Measurements from ENCODE around the gene HAUS3.
"Not testable (repeated sequence)": the region's sequence is repeated elsewhere in the genome, so short reads cannot be mapped to it uniquely, and the experiment has no call there.

Gene HAUS3

GRCh38 chr4:2275546-2276251 lies 33.8 kb upstream of the HAUS3 start:
- DNase-seq, result no peak

DNA sequence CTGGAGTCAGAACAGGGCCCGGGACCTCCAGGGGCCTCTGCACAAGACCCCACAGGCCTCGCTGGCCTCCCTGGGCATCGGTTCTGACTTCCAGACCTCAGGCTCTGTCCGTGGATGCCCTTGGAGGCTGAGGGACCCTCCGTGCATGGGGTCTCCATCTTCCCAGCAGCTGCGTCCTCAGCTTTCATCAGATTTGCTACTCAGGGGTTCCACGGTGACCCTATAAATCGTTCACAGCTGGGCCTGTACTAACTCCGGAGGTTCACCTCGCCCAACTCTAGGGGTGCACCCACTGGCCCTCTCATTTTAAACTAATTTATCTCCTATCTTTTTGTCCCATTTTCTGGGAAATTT lies 33.1 kb upstream of the HAUS3 start:
- not testable (repeated sequence) for DNase-seq

DNA sequence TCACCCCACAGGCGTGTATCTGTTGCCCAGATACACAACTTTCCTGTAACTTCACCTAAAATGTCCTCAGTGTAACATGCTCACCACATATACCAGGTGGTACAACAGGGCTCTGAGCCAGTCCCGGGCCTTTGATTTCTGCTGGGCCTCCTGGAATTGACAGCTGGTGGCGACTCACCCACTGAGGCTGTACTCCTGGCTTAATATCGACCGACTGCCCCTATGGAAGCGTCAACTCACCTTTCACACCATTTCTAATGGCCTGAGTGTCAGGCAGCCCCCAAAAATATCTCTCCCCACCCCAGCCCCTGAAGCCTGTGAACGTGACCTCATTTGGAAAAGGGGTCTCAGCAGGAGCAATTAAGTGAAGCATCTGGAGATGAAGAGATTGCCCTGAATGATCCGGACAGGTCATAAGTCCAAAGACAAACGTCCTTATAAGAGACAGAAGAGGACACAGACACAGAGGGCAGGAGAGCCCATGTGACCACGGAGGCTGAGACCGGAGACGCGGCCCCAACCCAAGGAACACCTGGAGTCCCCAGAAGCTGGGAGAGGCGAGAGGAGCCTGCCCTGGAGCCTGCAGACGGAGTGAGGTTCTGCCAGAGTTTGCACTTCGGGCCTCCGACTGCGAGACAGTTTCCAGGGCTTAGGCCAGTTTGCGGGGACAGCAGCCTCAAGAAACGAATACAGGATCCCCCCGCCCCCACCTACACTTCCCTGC lies 32.6 kb upstream of the HAUS3 start:
- DNase-seq, result no peak

DNA sequence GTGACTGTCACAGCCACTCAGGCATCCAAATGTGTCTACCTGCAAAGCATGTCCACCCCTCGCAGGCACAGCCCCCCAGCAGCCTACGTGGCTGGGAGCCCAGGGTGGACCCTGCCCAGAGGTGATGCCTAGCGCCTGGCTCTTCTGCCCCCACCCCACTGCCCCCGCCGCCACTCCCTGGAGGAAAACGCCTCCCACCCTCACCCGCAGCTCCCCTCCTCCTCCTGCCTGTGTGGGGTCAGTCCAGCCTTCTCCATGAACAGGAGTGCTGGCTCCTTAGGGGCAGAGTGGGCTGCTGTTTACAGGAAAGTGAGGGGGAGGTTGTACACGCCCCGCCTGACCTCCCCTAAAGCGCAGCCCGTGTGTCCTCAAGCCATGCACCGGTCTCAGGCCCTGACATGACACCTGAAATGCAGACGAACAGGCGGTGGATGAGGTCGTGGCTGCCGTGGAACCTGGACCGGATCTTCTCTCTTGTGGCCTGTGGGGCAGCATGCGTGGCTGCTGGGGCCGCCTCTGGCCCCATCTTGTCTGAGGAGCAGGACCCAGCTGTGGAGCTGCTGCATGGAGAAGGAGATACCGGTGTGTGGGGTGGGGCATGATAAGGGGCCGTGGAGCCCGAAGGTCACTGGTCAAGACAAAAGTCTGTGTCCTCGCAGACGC lies 31.9 kb upstream of the HAUS3 start:
- no peak for DNase-seq

GRCh38 chr4:2273221-2273620 lies 31.3 kb upstream of the HAUS3 start:
- DNase-seq, result no peak

DNA sequence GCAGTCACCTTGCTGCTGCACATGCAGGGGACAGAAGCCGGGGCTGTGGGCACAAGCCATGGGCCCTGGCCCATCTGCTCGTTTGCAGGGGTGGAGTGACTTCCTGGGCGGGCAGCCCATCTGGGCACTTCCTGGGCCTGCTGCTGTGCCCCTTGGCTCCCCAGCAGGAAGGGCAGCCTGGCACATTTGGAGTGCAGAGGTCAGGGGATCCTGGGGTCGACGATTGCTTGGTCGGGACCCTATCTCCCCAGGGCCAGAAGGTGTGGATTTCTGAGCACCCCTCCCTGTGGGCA lies 30.9 kb upstream of the HAUS3 start:
- no peak for DNase-seq

- no peak for DNase-seq
These were observed 30.3 kb upstream of the HAUS3 start for GRCh38 chr4:2272026-2272827.

DNA sequence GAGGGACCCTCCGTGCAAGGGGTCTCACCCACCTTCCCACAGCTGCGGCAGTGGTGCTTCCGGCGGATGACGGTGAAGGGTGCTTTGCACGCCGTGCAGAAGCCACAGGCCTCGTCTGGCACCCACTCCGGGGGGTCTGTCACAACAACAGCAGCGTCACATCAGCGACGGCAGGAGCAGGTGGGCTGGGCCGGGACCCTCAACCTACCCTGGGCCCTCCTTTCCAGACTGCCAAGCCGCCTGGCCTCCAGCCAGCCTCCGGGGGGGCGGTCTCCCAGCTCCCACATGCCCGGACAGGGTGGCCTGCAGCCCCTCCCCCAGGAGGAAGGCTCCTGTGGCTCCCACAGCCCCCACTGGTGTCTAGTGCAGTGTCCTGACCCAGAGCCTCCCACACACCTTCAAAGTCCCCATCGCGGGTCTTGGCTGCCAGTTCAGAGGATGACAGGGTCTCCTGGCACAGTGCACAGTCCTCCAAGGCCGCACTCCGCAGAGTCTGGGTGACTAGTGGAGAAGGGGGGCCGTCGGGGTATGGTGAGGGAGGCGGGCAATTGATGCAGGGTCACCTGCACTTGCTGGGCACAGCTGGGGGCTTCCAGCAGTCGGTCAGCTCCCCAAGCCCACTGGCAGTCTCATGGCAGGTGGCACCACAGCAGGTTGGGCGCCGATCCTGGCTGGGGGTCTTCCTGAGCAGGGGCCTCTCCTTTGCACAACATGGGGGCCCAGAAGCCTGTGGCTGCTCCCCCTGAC lies 29.5 kb upstream of the HAUS3 start:
- DNase-seq, result no peak

DNA sequence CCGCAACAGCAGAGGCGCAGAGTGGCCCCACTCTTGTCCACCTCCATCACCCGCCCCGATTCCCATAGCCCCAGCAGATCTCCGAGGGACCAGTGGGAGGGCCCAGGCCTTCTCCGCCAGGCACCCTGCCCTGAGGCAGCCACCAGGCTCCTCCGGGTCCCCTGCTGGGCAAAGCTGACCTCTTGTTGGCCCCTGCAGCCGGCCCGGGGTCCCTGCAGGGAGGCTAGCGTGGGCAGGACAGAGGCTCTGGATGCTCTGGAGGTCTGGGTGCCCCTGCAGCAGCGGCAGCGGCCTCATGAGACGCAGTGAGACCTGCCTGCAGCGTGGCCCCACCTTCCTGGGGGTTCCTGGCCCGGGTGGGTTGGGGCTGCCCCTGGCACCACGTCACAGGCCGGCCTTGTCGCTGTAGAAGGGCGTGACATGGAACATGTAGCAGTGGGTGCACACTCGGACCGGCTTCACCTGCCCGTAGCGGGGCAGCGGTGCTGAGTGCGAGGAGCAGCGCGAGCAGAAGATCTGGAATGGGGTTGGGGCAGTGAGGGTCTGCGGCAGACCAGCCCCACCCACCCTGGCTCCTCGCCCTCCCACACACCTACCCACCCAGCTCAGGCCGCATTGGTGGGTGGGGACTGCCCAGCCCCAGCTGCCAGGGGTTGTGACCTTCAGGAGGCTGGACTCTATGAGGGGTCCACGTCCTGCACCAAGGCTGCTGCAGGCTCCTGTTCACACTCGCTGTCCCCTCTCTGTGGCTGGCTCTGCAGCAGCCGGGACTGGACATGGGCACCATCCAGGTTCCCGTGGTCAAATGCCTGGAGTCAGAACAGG lies 28.6 kb upstream of the HAUS3 start:
- no peak for DNase-seq

GRCh38 chr4:2269618-2270163 lies 27.8 kb upstream of the HAUS3 start:
- DNase-seq, result no peak

DNA sequence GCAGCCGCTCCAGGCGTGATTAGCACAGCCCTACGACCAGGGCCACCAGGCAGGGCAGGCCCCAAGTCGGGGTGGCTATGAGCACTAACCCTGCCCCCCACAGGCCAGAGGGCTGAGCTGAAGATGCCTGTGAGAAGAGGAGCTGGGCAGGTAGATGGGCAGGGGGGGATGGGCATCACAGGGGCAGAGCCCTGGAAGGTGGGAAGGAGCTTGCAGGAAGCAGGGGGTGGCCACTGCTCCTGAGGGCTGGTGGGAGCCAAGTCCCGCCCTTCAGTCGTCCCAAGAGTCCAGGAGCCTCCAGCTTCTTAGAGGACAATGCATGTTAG lies 27.2 kb upstream of the HAUS3 start:
- no peak for DNase-seq

- DNase-seq, result no peak
These were observed 26.7 kb upstream of the HAUS3 start for GRCh38 chr4:2268357-2269205.

GRCh38 chr4:2267841-2268240 lies 25.9 kb upstream of the HAUS3 start:
- DNase-seq, result no peak

- DNase-seq, result no peak
These were observed 25.4 kb upstream of the HAUS3 start for GRCh38 chr4:2267320-2267811.

- no peak for DNase-seq
These were observed 24.9 kb upstream of the HAUS3 start for GRCh38 chr4:2266821-2267220.

DNA sequence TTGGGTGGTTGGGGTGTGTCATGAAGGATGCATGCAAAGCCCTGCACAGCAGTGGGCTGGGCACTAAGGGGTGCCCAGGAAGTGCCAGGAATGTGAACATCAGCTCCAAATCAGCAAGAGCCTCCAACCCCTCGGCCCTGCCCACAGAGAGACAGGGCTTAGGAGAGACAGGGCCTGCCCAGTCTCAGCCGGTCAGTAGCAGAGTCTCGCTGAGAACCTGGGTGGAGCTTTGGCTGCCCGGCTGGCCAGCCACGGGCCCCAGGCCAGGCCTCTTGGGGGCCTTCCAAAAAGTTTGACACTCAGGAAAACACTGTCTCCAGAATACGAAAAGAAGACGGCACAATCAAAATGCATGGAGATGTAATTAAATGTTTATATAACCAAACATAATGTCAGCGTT lies 24.3 kb upstream of the HAUS3 start:
- no peak for DNase-seq

DNA sequence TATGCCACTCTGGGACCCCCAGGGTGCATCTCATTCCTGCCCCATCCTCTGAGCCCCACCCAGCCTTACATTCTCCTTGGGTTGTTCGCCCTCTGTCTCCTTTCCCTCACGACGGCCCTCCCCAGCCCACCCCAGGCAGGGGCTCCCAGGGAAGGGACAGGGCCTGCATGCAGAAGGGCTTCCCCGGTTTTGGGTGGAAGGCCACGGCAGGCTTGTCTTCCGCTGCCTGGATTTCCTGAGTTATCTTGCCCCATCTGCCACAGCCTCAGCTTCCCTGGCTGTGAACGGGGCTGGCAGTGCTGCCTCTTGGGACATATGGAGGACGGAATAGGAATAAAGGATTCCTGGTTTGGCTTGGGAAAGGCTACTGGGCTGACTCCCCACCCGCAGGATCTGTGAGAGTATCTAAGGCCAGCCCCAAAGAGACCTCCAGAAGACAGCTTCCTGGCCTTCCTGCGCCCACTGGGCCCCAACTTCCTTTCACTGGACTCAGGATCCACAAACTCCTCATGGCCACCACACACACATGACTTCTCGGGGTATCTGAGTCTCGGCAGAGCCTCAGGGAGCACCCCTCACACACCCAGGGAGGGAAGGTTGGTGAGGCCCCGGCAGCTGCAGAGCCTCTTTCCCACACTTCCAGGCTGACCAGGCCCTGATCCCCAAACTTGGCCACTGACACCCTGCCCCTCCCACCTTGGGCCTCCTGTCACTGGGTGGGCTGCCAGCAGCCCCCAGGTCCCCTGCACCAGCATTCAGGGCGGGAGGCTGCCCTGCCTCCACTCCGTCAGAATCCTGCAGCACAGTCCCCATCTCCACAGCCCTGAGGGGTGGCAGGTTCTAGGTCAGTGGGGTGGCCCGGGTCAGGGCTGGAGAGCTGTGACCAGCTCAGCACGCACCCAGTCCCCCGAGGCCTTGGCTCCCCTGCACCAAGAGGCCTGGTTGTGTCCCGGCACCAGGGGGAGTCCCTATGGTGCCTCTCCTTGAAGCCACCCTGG lies 23.5 kb upstream of the HAUS3 start:
- no peak for DNase-seq

DNA sequence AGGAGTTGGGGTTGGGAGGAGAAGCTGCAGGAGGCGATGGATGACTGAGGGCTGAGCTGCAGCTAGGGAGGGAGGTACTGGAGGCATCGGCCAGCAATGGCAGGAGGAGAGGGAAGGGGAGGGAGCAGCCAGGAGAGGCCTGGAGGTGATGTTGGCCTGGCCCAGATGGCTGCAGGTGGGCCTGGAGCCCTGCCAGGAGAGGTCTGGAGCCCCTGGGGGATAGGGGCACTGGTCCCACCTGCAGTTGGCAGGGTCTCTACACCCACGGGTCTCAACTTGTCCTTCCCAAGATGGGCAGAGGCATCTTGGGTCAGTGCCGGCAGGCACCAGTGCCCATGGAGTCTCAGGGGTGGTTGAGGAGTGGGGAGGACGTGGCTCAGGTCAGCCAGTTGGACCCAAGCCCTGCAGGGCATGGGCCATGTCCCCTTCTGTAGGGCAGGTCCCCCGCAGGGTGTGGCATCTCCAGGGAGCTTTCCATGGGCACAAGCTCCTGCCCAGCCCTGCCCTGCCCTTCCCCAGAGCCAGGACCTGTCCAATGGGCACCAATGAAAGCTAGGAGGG lies 22.6 kb upstream of the HAUS3 start:
- DNase-seq, result no peak

GRCh38 chr4:2263926-2264321 lies 22.0 kb upstream of the HAUS3 start:
- no peak for DNase-seq

Measured in activated CD4-positive, alpha-beta T cell treated with anti-CD3 and anti-CD28 coated beads for 4 hours (primary cell).